K562 (cell line): ENCODE data around the gene ABCA3. TPM values are rescaled to one million over a fixed set of nuclear protein-coding genes. Genes with fewer than 3 reads are reported as not detected.

Experiments
- CC2D1A ChIP-seq: fragments of 450-650 bp; IDR thresholded peaks from 2 replicates; pipeline ENCODE4 v1.6.1; 2017; ENCODE audit warnings: mild to moderate bottlenecking
- CREM ChIP-seq: IDR thresholded peaks from 2 replicates; pipeline ENCODE4 v1.6.1; 2014; ENCODE audit warnings: antibody characterized with exemption, low read depth
- EP300 ChIP-seq: IDR thresholded peaks from 2 replicates; pipeline ENCODE4 v1.6.1; 2012; ENCODE audit warnings: low read length, improper control_type of control experiment
- GABPA ChIP-seq: fragments of 200-800 bp; sonication (Bioruptor generic); conservative IDR thresholded peaks from 2 replicates; pipeline ENCODE4 v1.6.1; 2016; ENCODE audit warnings: low read depth, missing genetic modification characterization, missing compliant biosample characterization
- HNRNPLL ChIP-seq: fragments of 200-400 bp; formaldehyde crosslinking; IDR thresholded peaks from 2 replicates; pipeline ENCODE4 v1.6.1; 2017; ENCODE audit warnings: low read length, low read depth, mild to moderate bottlenecking; ENCODE audit not compliant: poor library complexity, severe bottlenecking
- KDM4B ChIP-seq, 2 experiments: fragments of 450-650 bp in 1 of 2; sonication (generic) in 1 of 2; IDR thresholded peaks; 2 replicates each; pipeline ENCODE4 v1.6.1; 2016 to 2017; ENCODE audit warnings: borderline replicate concordance in 2 of 2, antibody characterized with exemption in 1 of 2, low read depth in 1 of 2, mild to moderate bottlenecking in 1 of 2
- MCM5 ChIP-seq: fragments of 450-650 bp; IDR thresholded peaks from 2 replicates; pipeline ENCODE4 v1.6.1; 2016; ENCODE audit warnings: low read depth
- PML ChIP-seq: IDR thresholded peaks from 2 replicates; pipeline ENCODE4 v1.6.1; 2012; ENCODE audit warnings: low read length, inconsistent platforms
- SMARCB1 ChIP-seq: IDR thresholded peaks from 2 replicates; pipeline ENCODE4 v1.6.1; 2011; ENCODE audit warnings: improper control_type of control experiment, low read depth; ENCODE audit not compliant: insufficient read length
- SP1 ChIP-seq: sonication (generic); formaldehyde crosslinking; IDR thresholded peaks from 2 replicates; pipeline ENCODE4 v1.8.1; 2022; ENCODE audit warnings: mild to moderate bottlenecking, missing genetic modification reagents
- TAF1 ChIP-seq: IDR thresholded peaks from 2 replicates; pipeline ENCODE4 v1.6.1; 2011; ENCODE audit warnings: mild to moderate bottlenecking, low read length, moderate library complexity; ENCODE audit not compliant: insufficient read depth, control insufficient read depth, severe bottlenecking; ENCODE audit errors: extremely low read depth
- TCF3 ChIP-seq: sonication (generic); formaldehyde crosslinking; IDR thresholded peaks from 2 replicates; pipeline ENCODE4 v1.4.0; 2020; ENCODE audit warnings: mild to moderate bottlenecking, missing genetic modification reagents
- ZNF589 ChIP-seq: fragments of 200-800 bp; sonication (Bioruptor generic); IDR thresholded peaks from 2 replicates; pipeline ENCODE4 v1.6.1; 2016; ENCODE audit warnings: low read depth, missing genetic modification characterization, missing compliant biosample characterization
- polyA plus RNA-seq, 8 experiments: library from polyadenylated mRNA; depleted of rRNA in 4 of 8; stranded (reverse) in 5 of 8; unstranded in 3 of 8; fragments of >200 nt; fragmentation: Nextera tagmentation in 2 of 8; fragmentation: Illumina TruSeq in 1 of 8; extraction: Ambion mirVana in 2 of 8; extraction: Trizol in 1 of 8; gene quantifications; 2 replicates each; pipeline versions ENCODE4 v1.2.1 to v1.2.3, GENCODE V29; 2011 to 2014; ENCODE audit warnings: inconsistent platforms in 1 of 8, missing spikeins in 1 of 8
- total RNA-seq, 7 experiments: library from RNA; depleted of rRNA in 6 of 7; stranded (reverse); fragments of >200 nt in 6 of 7; fragmentation: Illumina TruSeq in 2 of 7; extraction: Trizol in 2 of 7; gene quantifications; 2 replicates each; pipeline versions ENCODE4 v1.2.1 to v1.2.3, GENCODE V29; 2011 to 2021; ENCODE audit warnings: low replicate concordance in 1 of 7
- TF ChIP-seq, protein P1 (sequence below): fragments of 450-650 bp; formaldehyde crosslinking; IDR thresholded peaks from 2 replicates; pipeline ENCODE4 v1.4.0; 2020; ENCODE audit warnings: mild to moderate bottlenecking
- TF ChIP-seq, protein P2 (sequence below): IDR thresholded peaks from 3 replicates; pipeline ENCODE4 v1.6.1; 2011; ENCODE audit warnings: borderline replicate concordance, mild to moderate bottlenecking, moderate library complexity; ENCODE audit not compliant: insufficient read length; ENCODE audit errors: extremely low read depth
- TF ChIP-seq, protein P3 (sequence below), 2 experiments: fragments of 450-650 bp; conservative IDR thresholded peaks; 2 replicates each; pipeline ENCODE4 v1.6.1; 2017; ENCODE audit warnings: mild to moderate bottlenecking in 2 of 2, moderate library complexity in 2 of 2
- TF ChIP-seq, protein P4 (sequence below), 2 experiments: fragments of 150-350 bp in 1 of 2; IDR thresholded peaks; 2 replicates each; pipeline ENCODE4 v1.6.1; 2012 to 2016; ENCODE audit warnings: low read depth in 2 of 2, low read length in 2 of 2, mild to moderate bottlenecking in 1 of 2, moderate library complexity in 1 of 2

The ABCA3 gene
- total and polyA plus RNA-seq, 9 of the 15 experiments (the other 6 are each of a cell fraction or from before 2014, with no cell fraction given): 0.66 to 23.7 (median 6.9) TPM

DNA sequence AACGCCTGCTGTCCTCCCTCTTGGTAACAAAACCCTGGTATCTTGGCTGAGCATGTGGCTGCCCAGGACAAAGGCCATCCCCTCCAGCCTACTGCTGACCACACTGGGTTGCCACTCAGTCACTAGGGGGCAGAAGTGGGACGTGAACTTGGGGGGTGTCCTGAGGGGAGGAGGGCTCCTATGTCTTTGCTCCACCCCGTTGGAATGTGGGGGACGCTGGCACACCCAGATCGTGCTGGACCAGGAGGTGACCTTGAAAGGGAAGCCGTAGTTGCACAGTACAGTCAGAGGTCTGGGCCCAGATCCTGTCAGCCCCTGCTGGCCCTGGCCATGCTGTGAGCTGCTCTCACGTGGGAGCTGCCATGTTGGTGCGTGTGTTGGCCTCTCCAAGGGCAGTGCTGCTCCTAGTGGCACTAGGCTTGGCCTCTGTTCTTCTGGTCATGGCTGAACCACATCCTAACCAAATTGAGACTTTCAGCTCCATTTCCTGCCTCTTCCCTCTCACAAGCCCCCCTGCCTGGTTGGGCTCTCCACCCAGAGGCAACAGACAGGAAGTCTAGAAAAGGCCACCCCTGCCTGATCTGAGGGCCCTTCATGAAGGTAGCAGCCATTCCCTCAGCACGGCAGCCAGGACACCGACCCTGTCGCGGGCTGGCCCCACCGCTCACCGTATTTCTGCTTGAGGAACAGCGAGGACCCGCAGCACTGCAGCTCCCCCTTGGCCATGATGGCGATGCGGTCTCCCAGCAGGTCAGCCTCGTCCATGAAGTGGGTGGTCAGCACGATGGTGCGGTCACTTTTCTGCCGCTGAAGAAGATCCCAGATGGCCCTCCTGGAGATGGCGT lies 43.6 kb downstream of the ABCA3 start (continued):
- TF ChIP-seq PML: no peak
- TF ChIP-seq CC2D1A: peak; percentile 38; the same call in 1 of the 2 replicates
- no peak for TF ChIP-seq ZNF589 (CRISPR knock-in tag)
- TF ChIP-seq TAF1: no peak
- no peak for TF ChIP-seq KDM4B (IDR thresholded peaks at IDR 0.05; ENCODE audit: borderline replicate concordance in 2 of 2, low read depth in 1 of 2)
- TF ChIP-seq SMARCB1: no peak
- peak; percentile 59; the same call in 1 of the 2 replicates for TF ChIP-seq SP1 (CRISPR knock-in tag)
- TF ChIP-seq, protein P1, sequence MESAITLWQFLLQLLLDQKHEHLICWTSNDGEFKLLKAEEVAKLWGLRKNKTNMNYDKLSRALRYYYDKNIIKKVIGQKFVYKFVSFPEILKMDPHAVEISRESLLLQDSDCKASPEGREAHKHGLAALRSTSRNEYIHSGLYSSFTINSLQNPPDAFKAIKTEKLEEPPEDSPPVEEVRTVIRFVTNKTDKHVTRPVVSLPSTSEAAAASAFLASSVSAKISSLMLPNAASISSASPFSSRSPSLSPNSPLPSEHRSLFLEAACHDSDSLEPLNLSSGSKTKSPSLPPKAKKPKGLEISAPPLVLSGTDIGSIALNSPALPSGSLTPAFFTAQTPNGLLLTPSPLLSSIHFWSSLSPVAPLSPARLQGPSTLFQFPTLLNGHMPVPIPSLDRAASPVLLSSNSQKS (CRISPR knock-in tag): no peak
- TF ChIP-seq, protein P2, sequence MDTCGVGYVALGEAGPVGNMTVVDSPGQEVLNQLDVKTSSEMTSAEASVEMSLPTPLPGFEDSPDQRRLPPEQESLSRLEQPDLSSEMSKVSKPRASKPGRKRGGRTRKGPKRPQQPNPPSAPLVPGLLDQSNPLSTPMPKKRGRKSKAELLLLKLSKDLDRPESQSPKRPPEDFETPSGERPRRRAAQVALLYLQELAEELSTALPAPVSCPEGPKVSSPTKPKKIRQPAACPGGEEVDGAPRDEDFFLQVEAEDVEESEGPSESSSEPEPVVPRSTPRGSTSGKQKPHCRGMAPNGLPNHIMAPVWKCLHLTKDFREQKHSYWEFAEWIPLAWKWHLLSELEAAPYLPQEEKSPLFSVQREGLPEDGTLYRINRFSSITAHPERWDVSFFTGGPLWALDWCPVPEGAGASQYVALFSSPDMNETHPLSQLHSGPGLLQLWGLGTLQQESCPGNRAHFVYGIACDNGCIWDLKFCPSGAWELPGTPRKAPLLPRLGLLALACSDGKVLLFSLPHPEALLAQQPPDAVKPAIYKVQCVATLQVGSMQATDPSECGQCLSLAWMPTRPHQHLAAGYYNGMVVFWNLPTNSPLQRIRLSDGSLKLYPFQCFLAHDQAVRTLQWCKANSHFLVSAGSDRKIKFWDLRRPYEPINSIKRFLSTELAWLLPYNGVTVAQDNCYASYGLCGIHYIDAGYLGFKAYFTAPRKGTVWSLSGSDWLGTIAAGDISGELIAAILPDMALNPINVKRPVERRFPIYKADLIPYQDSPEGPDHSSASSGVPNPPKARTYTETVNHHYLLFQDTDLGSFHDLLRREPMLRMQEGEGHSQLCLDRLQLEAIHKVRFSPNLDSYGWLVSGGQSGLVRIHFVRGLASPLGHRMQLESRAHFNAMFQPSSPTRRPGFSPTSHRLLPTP: no peak
- TF ChIP-seq, protein P3, sequence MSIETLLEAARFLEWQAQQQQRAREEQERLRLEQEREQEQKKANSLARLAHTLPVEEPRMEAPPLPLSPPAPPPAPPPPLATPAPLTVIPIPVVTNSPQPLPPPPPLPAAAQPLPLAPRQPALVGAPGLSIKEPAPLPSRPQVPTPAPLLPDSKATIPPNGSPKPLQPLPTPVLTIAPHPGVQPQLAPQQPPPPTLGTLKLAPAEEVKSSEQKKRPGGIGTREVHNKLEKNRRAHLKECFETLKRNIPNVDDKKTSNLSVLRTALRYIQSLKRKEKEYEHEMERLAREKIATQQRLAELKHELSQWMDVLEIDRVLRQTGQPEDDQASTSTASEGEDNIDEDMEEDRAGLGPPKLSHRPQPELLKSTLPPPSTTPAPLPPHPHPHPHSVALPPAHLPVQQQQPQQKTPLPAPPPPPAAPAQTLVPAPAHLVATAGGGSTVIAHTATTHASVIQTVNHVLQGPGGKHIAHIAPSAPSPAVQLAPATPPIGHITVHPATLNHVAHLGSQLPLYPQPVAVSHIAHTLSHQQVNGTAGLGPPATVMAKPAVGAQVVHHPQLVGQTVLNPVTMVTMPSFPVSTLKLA (conservative IDR thresholded peaks at IDR 0.05): peak in 1 of 2 experiments; percentile 65; a peak in 2 of 4 replicates
- TF ChIP-seq, protein P4, sequence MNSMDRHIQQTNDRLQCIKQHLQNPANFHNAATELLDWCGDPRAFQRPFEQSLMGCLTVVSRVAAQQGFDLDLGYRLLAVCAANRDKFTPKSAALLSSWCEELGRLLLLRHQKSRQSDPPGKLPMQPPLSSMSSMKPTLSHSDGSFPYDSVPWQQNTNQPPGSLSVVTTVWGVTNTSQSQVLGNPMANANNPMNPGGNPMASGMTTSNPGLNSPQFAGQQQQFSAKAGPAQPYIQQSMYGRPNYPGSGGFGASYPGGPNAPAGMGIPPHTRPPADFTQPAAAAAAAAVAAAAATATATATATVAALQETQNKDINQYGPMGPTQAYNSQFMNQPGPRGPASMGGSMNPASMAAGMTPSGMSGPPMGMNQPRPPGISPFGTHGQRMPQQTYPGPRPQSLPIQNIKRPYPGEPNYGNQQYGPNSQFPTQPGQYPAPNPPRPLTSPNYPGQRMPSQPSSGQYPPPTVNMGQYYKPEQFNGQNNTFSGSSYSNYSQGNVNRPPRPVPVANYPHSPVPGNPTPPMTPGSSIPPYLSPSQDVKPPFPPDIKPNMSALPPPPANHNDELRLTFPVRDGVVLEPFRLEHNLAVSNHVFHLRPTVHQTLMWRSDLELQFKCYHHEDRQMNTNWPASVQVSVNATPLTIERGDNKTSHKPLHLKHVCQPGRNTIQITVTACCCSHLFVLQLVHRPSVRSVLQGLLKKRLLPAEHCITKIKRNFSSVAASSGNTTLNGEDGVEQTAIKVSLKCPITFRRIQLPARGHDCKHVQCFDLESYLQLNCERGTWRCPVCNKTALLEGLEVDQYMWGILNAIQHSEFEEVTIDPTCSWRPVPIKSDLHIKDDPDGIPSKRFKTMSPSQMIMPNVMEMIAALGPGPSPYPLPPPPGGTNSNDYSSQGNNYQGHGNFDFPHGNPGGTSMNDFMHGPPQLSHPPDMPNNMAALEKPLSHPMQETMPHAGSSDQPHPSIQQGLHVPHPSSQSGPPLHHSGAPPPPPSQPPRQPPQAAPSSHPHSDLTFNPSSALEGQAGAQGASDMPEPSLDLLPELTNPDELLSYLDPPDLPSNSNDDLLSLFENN (IDR thresholded peaks at IDR 0.05; ENCODE audit: low read depth in 2 of 2, low read length in 2 of 2): 0 out of 4 replicates have a peak, but pooled peaks of 1 of the 2 experiments have one; percentile 31
- no peak for TF ChIP-seq MCM5
- TF ChIP-seq HNRNPLL: no peak
- TF ChIP-seq EP300: peak; percentile 19; the same call in 1 of the 2 replicates
- no peak for TF ChIP-seq GABPA (tag)
- peak; percentile 45; the same call in 1 of the 2 replicates for TF ChIP-seq CREM
- 0 out of 2 replicates have a peak, but pooled peaks have one; percentile 9 for TF ChIP-seq TCF3 (CRISPR knock-in tag)
